Loucy (cell line): ENCODE data around the gene OR10K2.

ENCODE experiments used
- CTCF ChIP-seq: fragments of 200-600 bp; sonication (generic); conservative IDR thresholded peaks from 2 replicates; pipeline ENCODE4 v1.5.1; 2014; ENCODE audit warnings: mild to moderate bottlenecking, antibody characterized with exemption, low read length
- EZH2phosphoT487 ChIP-seq: fragments of 200-600 bp; IDR thresholded peaks from 2 replicates; pipeline ENCODE4 v1.6.1; 2018; ENCODE audit warnings: antibody characterized with exemption, mild to moderate bottlenecking, moderate library complexity, borderline replicate concordance

GRCh38 chr1:158414651-158415345 lies 11.2 kb downstream of the OR10K2 start:
- TF ChIP-seq CTCF: no peak
- no peak for TF ChIP-seq EZH2phosphoT487
